HG03175 (cell line): Measurements from ENCODE around the gene HLA-DMB.
A peak's percentile ranks its signal among the peaks of the same experiment; 100 is the strongest.

Experiments
- ATAC-seq: cut with Tn5 transposase; IDR thresholded peaks from one replicate; pipeline ENCODE4 v1.9.1; 2021; ENCODE audit warnings: mild to moderate bottlenecking, moderate library complexity; ENCODE audit not compliant: unreplicated experiment

HLA-DMB gene

GRCh38 chr6:32920715-32921114, 20.1 kb downstream of the HLA-DMB start:
- no peak for ATAC-seq

GRCh38 chr6:32912951-32913350, 27.9 kb downstream of the HLA-DMB start:
- ATAC-seq, result no peak

- ATAC-seq, result no peak
Observed at GRCh38 chr6:32908897-32909296, 31.9 kb downstream of the HLA-DMB start.

GRCh38 chr6:32906539-32906938, 34.3 kb downstream of the HLA-DMB start:
- no peak for ATAC-seq

- ATAC-seq, result no peak
Observed at GRCh38 chr6:32905078-32905477, 35.8 kb downstream of the HLA-DMB start.

- no peak for ATAC-seq
Observed at GRCh38 chr6:32903952-32904351, 36.9 kb downstream of the HLA-DMB start.

GRCh38 chr6:32895006-32895345, 45.9 kb downstream of the HLA-DMB start:
- ATAC-seq, result peak; percentile 16

GRCh38 chr6:32894085-32895005, 46.5 kb downstream of the HLA-DMB start:
- peak; percentile 88 for ATAC-seq

- no peak for ATAC-seq
Observed at GRCh38 chr6:32890831-32891230, 50.0 kb downstream of the HLA-DMB start.

GRCh38 chr6:32889533-32889932, 51.3 kb downstream of the HLA-DMB start:
- no peak for ATAC-seq

GRCh38 chr6:32888576-32888975, 52.3 kb downstream of the HLA-DMB start:
- ATAC-seq, result no peak

- no peak for ATAC-seq
Observed at GRCh38 chr6:32887616-32888015, 53.2 kb downstream of the HLA-DMB start.

- ATAC-seq, result no peak
Observed at GRCh38 chr6:32886681-32887383, 54.0 kb downstream of the HLA-DMB start.

- ATAC-seq, result no peak
Observed at GRCh38 chr6:32885698-32886286, 55.0 kb downstream of the HLA-DMB start.
